Measurements from ENCODE around the gene TXNDC17. TPM values are rescaled to one million over a fixed set of nuclear protein-coding genes. Genes with fewer than 3 reads are reported as not detected.

TXNDC17 gene
- total and polyA plus RNA-seq, 2 experiments from 2014 or later = 128 to 467 TPM

DNA sequence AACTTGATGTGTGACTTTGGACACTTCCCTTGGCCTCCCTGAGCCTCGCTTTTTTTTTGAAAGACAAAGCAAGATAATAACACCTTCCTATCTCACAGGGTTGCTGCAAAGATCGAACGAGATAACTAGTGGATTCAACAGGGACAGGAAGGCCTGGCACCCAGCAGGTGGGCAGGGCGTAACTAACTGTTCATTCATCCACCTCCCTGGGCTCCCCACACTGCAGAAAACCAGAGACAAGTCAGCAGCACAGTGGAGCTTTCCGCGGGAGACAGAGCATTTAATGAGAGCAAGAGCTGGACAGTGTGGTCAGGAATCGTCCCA is 43.6 kb downstream of the TXNDC17 start:
- Histone ChIP-seq H3K4me1 (ENCODE audit: low read depth) (peaks cover under 1% of the 10 kb centered on the region), H3K4me3 (no peak overlapping the region), H3K27ac (no peak overlapping the region), H3K9me3 (ENCODE audit: low read depth) (no peaks in the 10 kb centered on the region), H3K36me3 (no peaks in the 10 kb centered on the region), H3K27me3 (no peaks in the 10 kb centered on the region)
- DNase-seq (ENCODE audit: low read depth in 1 of 2, low spot score in 1 of 2) = no peak
- TF ChIP-seq, protein P1, sequence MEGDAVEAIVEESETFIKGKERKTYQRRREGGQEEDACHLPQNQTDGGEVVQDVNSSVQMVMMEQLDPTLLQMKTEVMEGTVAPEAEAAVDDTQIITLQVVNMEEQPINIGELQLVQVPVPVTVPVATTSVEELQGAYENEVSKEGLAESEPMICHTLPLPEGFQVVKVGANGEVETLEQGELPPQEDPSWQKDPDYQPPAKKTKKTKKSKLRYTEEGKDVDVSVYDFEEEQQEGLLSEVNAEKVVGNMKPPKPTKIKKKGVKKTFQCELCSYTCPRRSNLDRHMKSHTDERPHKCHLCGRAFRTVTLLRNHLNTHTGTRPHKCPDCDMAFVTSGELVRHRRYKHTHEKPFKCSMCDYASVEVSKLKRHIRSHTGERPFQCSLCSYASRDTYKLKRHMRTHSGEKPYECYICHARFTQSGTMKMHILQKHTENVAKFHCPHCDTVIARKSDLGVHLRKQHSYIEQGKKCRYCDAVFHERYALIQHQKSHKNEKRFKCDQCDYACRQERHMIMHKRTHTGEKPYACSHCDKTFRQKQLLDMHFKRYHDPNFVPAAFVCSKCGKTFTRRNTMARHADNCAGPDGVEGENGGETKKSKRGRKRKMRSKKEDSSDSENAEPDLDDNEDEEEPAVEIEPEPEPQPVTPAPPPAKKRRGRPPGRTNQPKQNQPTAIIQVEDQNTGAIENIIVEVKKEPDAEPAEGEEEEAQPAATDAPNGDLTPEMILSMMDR (IDR thresholded peaks at IDR 0.05; ENCODE audit: low read depth, low read length) = no peak

DNA sequence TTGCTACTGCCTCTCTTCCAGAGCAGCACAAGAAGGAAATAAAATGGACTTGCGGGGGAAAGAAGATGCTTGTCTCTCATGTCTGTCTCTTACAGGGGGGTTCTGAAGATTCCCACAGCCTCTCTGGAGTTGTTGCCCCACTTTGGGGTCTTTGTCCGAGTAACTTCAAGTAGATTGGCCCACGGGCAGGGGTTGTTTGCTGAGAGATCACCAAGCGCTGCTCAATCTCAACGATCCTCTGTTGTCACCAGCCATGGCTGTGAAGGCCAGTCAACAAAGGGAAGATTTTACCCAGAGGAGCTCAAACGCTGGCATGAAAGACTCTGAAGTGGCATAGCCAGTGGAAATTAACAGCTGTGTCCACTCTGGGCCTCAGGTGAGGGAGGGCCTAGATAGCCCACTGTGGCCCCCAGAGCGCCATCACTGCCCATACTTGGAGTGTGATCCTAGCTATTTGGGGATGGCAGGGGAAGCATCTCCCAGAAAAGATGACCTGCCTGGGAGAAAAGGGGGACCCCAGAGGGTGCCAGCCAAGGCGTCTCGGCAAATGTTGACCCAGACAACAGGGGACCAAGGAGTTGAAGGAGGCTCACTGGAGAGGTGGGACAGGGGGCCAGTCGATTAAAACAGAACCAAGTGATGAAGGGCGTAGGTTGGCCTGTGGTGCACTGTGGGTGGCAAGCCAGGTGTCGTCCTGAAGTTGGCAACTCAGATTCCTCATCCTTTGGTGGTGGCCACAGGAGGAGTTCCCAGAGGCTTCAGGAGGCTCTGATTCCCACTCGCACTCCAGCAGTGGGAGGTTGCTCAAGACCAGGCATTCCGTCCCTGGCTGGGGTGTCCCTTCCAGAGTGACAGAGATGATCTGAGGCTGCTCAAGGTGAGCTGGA is 44.3 kb downstream of the TXNDC17 start:
- Histone ChIP-seq H3K27ac (no peak overlapping the region), H3K9me3 (ENCODE audit: low read depth) (no peaks in the 10 kb centered on the region), H3K36me3 (no peaks in the 10 kb centered on the region), H3K4me3 (no peak overlapping the region), H3K27me3 (no peaks in the 10 kb centered on the region), H3K4me1 (ENCODE audit: low read depth) (peaks cover 4% of the 10 kb centered on the region)
- TF ChIP-seq, protein P1 (IDR thresholded peaks at IDR 0.05; ENCODE audit: low read depth, low read length) = no peak
- DNase-seq (ENCODE audit: low read depth in 1 of 2, low spot score in 1 of 2) = no peak

DNA sequence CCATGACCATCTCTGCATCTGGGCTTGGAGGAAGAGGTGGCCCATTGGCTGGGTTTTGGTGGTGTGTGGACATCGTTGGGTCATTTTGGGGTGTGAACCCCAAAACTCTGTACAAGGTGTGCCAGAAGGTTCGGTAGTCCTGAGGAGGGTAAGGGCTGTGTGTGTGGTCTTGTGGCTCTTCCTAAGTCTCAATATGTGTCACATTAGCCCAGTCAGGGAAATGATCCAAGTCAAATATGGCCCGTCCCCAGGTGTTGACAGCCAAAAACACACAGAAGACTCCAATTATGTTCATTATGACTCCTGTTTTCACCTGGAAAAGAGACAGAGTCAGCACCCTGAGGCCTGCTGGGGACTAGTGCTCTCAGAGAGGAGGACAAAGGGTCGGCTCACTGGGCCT is 45.2 kb downstream of the TXNDC17 start:
- TF ChIP-seq, protein P1 (IDR thresholded peaks at IDR 0.05; ENCODE audit: low read depth, low read length) = no peak
- Histone ChIP-seq H3K4me3 (no peak overlapping the region), H3K4me1 (ENCODE audit: low read depth) (peaks cover 4% of the 10 kb centered on the region), H3K36me3 (no peaks in the 10 kb centered on the region), H3K27me3 (no peaks in the 10 kb centered on the region), H3K27ac (no peak overlapping the region), H3K9me3 (ENCODE audit: low read depth) (no peaks in the 10 kb centered on the region)
- DNase-seq (ENCODE audit: low read depth in 1 of 2, low spot score in 1 of 2) = no peak

DNA sequence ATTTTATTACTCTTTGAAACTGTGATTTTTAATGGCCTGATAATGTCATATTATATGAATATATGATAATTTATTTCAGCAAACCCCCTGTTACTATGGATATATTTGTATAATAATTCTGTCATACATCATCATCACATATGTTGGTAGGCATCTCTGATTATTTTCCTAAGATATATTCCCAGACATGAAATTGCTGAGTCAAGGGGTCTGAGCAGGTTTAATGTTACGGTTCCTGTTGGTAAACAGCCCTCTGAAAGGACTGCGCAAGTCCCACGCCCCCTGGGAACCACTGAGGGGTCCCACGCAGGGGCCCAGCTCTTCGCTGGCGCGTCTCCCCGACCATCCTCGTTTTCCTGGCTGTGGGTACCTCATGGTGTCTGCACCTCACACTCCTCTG is 48.1 kb downstream of the TXNDC17 start:
- no peaks in the 10 kb centered on the region for H3K9me3 ChIP-seq (ENCODE audit: low read depth)
- H3K4me3 ChIP-seq = no peak overlapping the region
- no peak for DNase-seq (ENCODE audit: low read depth in 1 of 2, low spot score in 1 of 2)
- H3K27me3 ChIP-seq = peaks cover 11% of the 10 kb centered on the region
- peaks cover 4% of the 10 kb centered on the region for H3K4me1 ChIP-seq (ENCODE audit: low read depth)
- no peaks in the 10 kb centered on the region for H3K36me3 ChIP-seq
- H3K27ac ChIP-seq = no peak overlapping the region
- TF ChIP-seq, protein P1 (IDR thresholded peaks at IDR 0.05; ENCODE audit: low read depth, low read length) = no peak

DNA sequence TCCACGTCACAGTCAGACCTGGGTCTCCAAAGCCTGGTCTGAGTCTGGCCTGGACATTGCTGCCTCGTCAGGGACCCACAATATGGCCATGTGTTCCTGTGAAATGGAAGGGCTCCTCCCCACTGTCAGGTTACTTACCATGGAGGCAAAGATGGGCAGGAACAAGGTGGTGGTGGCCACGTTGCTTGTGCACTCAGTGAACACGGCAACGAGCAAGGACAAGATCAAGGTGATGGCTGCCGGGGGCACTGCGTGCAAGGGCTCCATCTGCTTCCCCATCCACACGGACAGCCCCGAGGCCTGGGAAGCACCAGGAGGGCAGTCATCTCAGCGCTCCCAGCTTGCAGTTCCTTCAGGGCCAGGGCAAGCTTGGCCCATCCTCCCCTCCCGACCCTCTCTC is 49.8 kb downstream of the TXNDC17 start:
- no peak overlapping the region for H3K27ac ChIP-seq
- no peak for DNase-seq (ENCODE audit: low read depth in 1 of 2, low spot score in 1 of 2)
- no peaks in the 10 kb centered on the region for H3K36me3 ChIP-seq
- TF ChIP-seq, protein P1 (IDR thresholded peaks at IDR 0.05; ENCODE audit: low read depth, low read length) = no peak
- peaks cover 4% of the 10 kb centered on the region for H3K4me1 ChIP-seq (ENCODE audit: low read depth)
- peaks cover 12% of the 10 kb centered on the region for H3K27me3 ChIP-seq
- no peak overlapping the region for H3K4me3 ChIP-seq
- H3K9me3 ChIP-seq (ENCODE audit: low read depth) = no peaks in the 10 kb centered on the region

All from cardiac muscle cell (in vitro differentiated cells and primary cell).